HG03378 (cell line): ENCODE results near the gene SYCP2L.
"Not testable (repeated sequence)": the region's sequence is repeated elsewhere in the genome, so short reads cannot be mapped to it uniquely, and the experiment has no call there.

Source experiments
- ATAC-seq: cut with Tn5 transposase; IDR thresholded peaks from one replicate; pipeline ENCODE4 v1.9.1; 2021; ENCODE audit warnings: mild to moderate bottlenecking, moderate library complexity; ENCODE audit not compliant: unreplicated experiment

The SYCP2L gene

GRCh38 chr6:10877871-10878270 is 9.0 kb upstream of the SYCP2L start:
- no peak for ATAC-seq

GRCh38 chr6:10880366-10880765 is 6.5 kb upstream of the SYCP2L start:
- ATAC-seq = no peak

- ATAC-seq = not testable (repeated sequence)
These were observed 4.6 kb upstream of the SYCP2L start for GRCh38 chr6:10882253-10882630.

- ATAC-seq = no peak
These were observed 4.1 kb upstream of the SYCP2L start for GRCh38 chr6:10882657-10883171.

GRCh38 chr6:10883312-10884244 is 3.3 kb upstream of the SYCP2L start:
- ATAC-seq = no peak

DNA sequence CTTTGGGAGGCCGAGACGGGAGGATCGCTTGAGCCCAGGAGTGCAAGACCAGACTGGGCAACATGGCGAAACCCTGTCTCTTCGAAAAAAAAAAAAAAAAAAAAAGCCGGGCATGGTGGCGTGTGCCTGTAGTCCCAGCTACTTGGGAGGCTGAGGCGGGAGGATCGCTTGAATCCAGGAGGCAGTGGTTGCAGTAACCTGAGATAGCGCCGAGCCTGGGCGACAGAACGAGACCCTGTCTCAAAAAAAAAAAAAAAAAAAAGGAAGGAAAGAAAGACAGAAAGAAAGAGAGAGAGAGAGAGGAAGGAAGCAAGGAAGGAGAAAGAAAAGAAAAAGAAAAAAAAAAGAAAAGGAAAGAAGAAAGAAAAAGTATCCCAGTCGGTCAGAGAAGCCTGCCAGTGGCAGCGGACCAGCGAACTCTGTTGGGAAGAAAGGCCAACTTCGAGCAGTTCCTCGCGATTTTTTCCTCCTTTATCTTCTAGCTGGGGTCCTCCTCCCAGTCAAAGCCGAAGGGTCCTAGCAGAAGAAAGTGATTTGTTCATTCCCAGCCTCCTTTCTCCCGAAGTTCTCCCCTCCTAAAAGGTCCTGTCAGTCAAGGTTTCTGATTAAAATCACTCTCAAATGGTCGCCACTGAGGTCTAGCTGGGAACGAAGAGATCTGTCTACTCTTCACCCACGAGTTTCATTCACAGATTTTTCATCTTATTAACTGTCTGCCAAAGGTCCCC is 2.4 kb upstream of the SYCP2L start:
- ATAC-seq = no peak

DNA sequence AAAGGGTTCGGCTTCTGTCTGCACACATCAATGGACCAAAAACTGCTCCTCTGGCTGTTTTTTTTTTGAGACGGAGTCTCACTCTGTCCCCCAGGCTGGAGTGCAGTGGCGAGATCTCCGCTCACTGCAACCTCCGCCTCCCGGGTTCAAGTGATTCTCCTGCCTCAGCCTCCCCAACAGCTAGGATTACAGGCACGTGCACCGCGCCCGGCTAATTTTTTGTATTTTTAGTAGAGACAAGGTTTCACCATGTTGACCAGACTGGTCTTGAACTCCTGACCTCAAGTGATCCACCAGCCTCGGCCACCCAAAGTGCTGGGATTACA is 524 bp upstream of the SYCP2L start:
- not testable (repeated sequence) for ATAC-seq

DNA sequence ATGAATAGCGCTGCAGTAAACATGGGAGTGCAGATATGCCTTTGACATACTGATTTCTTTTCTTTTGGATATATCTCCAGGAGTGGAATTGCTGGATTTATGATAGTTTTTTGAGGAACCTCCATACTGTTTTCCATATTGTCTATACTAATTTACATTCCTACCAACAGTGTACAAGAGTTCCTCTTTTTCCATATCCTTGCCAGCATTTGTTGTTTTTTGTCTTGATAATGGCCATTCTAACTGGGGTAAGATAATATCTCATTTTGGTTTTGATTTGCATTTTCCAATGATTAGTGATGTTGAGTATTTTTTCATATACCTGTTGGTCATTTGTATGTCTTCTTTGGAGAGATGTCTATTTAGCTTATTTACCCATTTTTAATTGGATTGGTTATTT is 3.3 kb downstream of the SYCP2L start:
- no peak for ATAC-seq

GRCh38 chr6:10891960-10892359 is 5.1 kb downstream of the SYCP2L start:
- no peak for ATAC-seq

- ATAC-seq = no peak
These were observed 8.1 kb downstream of the SYCP2L start for GRCh38 chr6:10894958-10895357.

GRCh38 chr6:10896691-10897090 is 9.8 kb downstream of the SYCP2L start:
- no peak for ATAC-seq

DNA sequence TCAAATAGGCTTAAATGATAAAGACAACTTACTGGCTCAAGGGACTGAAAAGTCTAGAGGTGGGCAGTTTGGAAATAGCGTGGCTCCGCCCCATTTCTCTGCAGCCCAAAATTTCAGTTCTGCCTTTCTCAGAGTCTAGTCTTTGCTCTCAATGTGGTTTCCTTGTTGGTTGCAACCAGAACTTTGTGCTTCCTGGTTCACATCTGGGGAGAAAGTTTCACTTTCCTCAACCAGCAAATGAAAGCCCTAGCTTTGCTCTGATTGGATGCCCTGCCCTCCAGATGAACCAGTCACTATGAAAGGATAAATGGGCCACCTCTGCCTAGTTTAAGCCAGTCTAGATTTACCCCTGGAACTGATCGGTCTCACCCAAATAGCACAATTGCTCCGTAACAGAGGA is 14.9 kb downstream of the SYCP2L start:
- peak; percentile 97 for ATAC-seq

DNA sequence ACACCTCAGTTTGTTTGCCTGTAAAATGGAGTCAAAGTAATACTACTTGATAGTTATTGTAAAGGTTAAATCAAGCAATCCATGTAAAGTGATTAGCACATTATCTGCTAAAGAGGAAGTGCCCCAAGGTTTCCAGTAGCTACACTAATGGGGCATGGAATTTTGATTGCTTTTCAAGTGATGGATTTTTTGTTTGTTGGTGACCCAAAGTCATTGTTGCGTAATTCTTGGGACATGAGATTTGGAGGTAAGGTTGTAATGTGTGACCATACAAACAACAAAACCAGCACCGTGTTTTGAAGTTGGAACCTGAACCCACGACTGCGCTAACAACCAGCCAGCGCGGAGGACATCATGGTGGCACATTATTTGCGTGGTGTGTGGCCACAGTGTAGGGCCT is 17.2 kb downstream of the SYCP2L start:
- no peak for ATAC-seq

- ATAC-seq = no peak
These were observed 21.4 kb downstream of the SYCP2L start for GRCh38 chr6:10908228-10908627.

GRCh38 chr6:10919520-10919919 is 32.7 kb downstream of the SYCP2L start:
- ATAC-seq = not testable (repeated sequence)

DNA sequence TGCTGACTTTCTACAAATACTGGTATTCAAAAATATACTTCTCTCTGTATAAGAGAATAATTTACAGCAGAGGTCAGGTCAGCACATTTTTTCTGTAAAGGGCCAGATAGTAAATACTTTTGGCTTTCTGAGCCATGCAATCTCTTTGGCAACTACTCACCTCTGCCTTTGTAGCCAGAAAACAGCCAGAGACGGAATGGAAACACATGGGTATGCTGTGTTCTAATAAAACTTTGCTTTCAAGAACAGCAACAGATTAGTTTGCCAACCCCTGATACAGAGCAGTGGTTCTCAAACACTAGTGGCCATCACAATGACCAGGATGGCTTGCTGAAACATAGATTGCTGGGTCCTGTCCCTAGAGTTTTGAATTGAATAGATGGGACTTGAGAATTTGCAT is 46.3 kb downstream of the SYCP2L start:
- no peak for ATAC-seq

- ATAC-seq = no peak
These were observed 53.0 kb downstream of the SYCP2L start for GRCh38 chr6:10939840-10940239.

DNA sequence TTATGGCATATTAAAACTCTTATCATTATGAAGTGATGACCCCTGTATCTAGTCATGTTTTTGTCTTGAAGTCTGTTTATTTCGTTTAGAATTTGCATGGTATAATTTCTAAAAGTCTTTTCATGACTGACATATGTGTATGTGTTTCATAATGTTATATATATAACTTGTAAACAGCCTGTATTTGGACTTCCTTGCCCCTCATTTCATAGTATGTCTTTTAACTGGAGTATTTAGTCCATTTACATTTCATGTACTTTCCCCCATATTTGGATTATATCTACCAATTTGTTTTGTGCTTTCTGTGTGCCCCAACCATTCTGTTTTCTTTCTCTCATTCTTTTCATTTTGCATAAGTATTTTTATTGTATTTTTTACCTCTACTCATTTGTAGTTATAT is 59.0 kb downstream of the SYCP2L start:
- no peak for ATAC-seq

- ATAC-seq = no peak
These were observed 61.1 kb downstream of the SYCP2L start for GRCh38 chr6:10947966-10948365.

GRCh38 chr6:10949579-10950490 is 63.0 kb downstream of the SYCP2L start:
- no peak for ATAC-seq

GRCh38 chr6:10951675-10952282 is 64.9 kb downstream of the SYCP2L start:
- ATAC-seq = no peak
